ENCODE measurements around the gene TESK2.

TESK2 gene

DNA sequence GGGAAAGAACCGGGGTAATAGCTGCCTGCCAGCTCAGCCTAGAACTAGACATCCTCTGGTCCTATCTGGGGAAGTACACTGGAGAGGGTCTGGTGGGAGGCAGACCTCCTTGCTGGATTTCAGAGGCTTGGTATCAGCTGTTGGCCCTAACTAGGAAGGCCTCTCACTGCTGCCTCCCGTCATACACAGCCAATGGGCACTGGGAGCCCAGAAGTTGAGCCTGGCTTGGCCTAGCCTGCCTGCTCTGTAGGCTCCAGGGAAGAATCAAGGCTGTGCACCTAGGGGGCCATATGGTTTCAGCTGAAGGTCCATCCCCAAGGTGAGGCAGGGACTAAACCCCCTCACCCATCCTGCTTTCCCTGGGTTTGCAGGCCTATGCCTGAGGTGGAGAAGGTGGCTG lies 146.5 kb downstream of the TESK2 start:
- DNase-seq (ENCODE audit: low read depth) = no peak
- TF ChIP-seq, protein P1, sequence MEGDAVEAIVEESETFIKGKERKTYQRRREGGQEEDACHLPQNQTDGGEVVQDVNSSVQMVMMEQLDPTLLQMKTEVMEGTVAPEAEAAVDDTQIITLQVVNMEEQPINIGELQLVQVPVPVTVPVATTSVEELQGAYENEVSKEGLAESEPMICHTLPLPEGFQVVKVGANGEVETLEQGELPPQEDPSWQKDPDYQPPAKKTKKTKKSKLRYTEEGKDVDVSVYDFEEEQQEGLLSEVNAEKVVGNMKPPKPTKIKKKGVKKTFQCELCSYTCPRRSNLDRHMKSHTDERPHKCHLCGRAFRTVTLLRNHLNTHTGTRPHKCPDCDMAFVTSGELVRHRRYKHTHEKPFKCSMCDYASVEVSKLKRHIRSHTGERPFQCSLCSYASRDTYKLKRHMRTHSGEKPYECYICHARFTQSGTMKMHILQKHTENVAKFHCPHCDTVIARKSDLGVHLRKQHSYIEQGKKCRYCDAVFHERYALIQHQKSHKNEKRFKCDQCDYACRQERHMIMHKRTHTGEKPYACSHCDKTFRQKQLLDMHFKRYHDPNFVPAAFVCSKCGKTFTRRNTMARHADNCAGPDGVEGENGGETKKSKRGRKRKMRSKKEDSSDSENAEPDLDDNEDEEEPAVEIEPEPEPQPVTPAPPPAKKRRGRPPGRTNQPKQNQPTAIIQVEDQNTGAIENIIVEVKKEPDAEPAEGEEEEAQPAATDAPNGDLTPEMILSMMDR (conservative IDR thresholded peaks at IDR 0.05; ENCODE audit: low read length) = no peak
- H3K4me3 ChIP-seq (ENCODE audit: low read length) = no peak overlapping the region

DNA sequence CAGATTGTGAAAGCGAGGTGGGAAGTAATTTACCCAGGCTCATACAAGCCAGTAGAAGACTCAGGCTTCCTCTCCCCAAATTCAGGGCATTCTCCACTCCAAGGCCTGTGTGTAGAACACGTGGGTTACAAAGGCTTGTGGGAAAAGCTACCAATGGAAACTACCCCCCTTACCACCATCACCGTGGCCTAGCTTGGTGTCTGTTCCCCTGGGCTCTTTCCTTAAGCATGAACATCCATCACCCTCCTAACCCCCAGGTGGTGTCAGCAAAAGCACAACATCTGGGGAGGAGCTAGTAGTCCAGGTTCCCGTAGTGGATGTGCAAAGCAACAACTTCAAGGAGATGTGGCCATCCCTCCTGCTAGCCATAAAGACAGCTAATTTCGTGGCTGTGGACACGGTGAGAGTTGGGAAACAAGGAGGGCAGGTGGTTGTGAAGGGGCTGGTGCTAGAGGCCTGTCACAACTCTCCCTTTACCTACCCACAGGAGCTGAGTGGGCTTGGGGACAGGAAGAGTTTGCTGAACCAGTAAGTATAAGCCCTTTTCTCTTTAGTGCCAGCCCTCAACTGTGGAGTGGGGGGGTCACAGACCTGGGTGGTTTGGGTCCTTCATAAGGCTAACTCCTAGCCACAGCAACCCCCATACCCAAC lies 150.0 kb downstream of the TESK2 start:
- no peak for DNase-seq (ENCODE audit: low read depth)
- TF ChIP-seq, protein P1 (conservative IDR thresholded peaks at IDR 0.05; ENCODE audit: low read length) = no peak
- peak overlapping the region; percentile 95 for H3K4me3 ChIP-seq (ENCODE audit: low read length)

- TF ChIP-seq, protein P1 (conservative IDR thresholded peaks at IDR 0.05; ENCODE audit: low read length) = no peak
- peak within 1 kb of the TSS; percentile 95 for H3K4me3 ChIP-seq (ENCODE audit: low read length)
- peak; percentile 88 for DNase-seq (ENCODE audit: low read depth)
Measured at GRCh38 chr1:45339789-45340558, 151.0 kb downstream of the TESK2 start, which contains the start of the genes MUTYH and TOE1. TSS of gene MUTYH (minus strand) at chr1:45340440. CDS start at chr1:45334505, 5,935 bp downstream. TSS of gene TOE1 (plus strand) at chr1:45340170. CDS start at chr1:45340253, 83 bp downstream.

GRCh38 chr1:45337630-45338325 lies 153.2 kb downstream of the TESK2 start:
- peak; percentile 10 for DNase-seq (ENCODE audit: low read depth)
- TF ChIP-seq, protein P1 (conservative IDR thresholded peaks at IDR 0.05; ENCODE audit: low read length) = no peak
- H3K4me3 ChIP-seq (ENCODE audit: low read length) = no peak overlapping the region

DNA sequence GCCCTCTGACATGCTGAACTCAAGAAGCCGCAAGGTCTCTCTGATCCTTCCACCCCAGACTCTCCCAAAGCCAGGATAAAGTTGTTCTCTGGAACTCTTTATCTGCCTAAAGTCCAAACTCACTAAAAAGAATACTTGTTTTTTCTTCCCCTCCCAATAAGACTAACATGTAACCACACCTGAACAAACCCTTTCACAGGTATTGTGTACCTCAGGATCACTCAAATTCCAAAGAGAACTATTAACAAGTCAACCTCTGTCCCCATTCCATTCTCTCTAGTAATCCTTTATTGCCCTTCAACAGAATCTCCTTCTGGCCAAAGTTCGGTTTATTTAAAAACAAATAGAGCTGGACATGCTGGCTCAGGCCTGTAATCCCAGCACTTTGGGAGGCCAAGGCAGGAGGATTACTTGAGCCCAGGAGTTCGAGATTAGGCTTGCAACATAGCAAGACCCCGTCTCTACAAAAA lies 155.1 kb downstream of the TESK2 start:
- TF ChIP-seq, protein P1 (conservative IDR thresholded peaks at IDR 0.05; ENCODE audit: low read length) = no peak
- DNase-seq (ENCODE audit: low read depth) = no peak

DNA sequence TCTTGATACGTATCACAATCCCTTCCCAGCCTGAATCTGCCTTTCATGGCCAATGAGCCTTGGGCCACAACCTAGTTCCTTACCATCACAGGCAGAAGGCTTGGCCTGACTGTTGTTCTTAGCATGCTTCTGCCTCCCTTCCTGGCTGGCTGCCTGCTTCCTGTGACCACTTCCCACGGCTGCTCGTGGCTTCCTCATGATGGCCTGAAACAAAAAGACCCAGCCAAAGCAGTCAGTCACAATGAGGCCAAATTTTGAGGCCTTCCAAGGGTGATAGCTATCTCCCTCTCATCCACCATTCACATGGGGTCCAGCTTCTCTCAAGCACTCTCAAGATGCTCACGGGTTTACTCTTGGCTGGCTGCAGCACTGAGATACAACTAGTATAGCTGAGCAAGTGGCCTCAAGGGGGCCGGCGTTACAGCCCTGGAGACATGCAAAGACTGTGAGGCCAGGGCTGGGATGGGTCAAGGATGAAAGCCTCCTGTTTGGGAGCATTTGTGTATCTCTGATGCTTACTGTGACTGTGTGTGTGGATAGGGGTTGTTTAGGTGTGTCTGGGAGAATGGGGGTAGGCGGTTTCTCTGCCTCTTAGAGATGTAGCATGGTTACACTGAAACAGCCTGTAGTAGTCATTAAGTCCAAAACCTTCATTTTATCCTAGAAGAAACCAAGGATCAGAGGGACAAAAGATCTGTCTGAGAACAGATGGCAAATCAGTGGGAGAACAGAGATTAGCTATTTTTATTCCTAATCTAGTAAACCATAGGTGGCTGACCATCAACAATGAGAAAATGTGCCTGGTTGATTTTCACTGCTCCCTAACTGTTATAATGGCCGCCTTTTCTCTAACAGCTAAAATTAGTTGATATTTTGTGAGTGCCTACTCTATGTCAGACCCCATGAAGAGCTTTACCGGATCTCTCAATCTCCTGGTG lies 156.4 kb downstream of the TESK2 start:
- no peak for DNase-seq (ENCODE audit: low read depth)
- TF ChIP-seq, protein P1 (conservative IDR thresholded peaks at IDR 0.05; ENCODE audit: low read length) = no peak

More for the DNA sequence above, 155.1 kb downstream of the TESK2 start:
- no peak overlapping the region for H3K4me3 ChIP-seq (ENCODE audit: low read length)

More for the DNA sequence above, 156.4 kb downstream of the TESK2 start:
- H3K4me3 ChIP-seq (ENCODE audit: low read length) = no peak overlapping the region

All from AG10803 (cell line).